Caco-2 (cell line): Measurements from ENCODE around the gene MCAT. TPM values are rescaled to one million over a fixed set of nuclear protein-coding genes. Genes with fewer than 3 reads are reported as not detected.

Source experiments
- BruUV-seq: library from RNA; stranded (reverse); fragments of 400-500 nt; replicated peaks from 2 replicates; lab custom pipeline; 2021; lab: Mats Ljungman, UMichigan
- CTCF ChIA-PET: fragments of 300-600 bp; sonication (Branson Sonifier 250); formaldehyde crosslinking; loops from one replicate; lab custom pipeline; 2022; ENCODE audit warnings: antibody characterized with exemption; lab: Charles Lee
- POLR2A ChIA-PET: fragments of 300-600 bp; sonication (Branson Sonifier 250); formaldehyde crosslinking; loops from one replicate; lab custom pipeline; 2022; ENCODE audit warnings: antibody characterized with exemption; lab: Charles Lee
- DNase-seq, 2 experiments: peaks; one replicate each; pipeline versions ENCODE4 v3.0.0 to v3.0.0-alpha.2; 2020 to 2022
- H3K27me3 ChIP-seq: replicated peaks from 2 replicates; pipeline ENCODE4 v1.6.0; 2011; ENCODE audit warnings: low read length; ENCODE audit not compliant: control insufficient read depth, insufficient read depth
- H3K36me3 ChIP-seq: 2 replicates; pipeline ENCODE4 v1.5.1; 2011; ENCODE audit warnings: low read length; ENCODE audit not compliant: control insufficient read depth, insufficient read depth
- H3K4me1 ChIP-seq: fragments of 250-450 bp; sonication (Bioruptor Pico); 2 replicates; pipeline ENCODE4 v1.5.1; 2020; ENCODE audit warnings: mild to moderate bottlenecking
- H3K4me3 ChIP-seq: 2 replicates; pipeline ENCODE4 v1.5.1; 2011; ENCODE audit warnings: low read depth, mild to moderate bottlenecking, control low read depth, low read length
- H3K9me3 ChIP-seq: fragments of 250-450 bp; sonication (Bioruptor Pico); 2 replicates; pipeline ENCODE4 v1.5.1; 2020; ENCODE audit warnings: mild to moderate bottlenecking, moderate library complexity
- H3K27ac Mint-ChIP-seq: one replicate; pipeline ENCODE4 v1.8.0; 2022; ENCODE audit warnings: mixed read lengths; ENCODE audit not compliant: unreplicated experiment
- H3K27me3 Mint-ChIP-seq: one replicate; pipeline ENCODE4 v1.8.0; 2022; ENCODE audit warnings: mixed read lengths; ENCODE audit not compliant: insufficient read depth, unreplicated experiment
- H3K36me3 Mint-ChIP-seq: one replicate; pipeline ENCODE4 v1.8.0; 2022; ENCODE audit warnings: mild to moderate bottlenecking, mixed read lengths; ENCODE audit not compliant: insufficient read depth, unreplicated experiment
- H3K4me1 Mint-ChIP-seq: one replicate; pipeline ENCODE4 v1.8.0; 2022; ENCODE audit warnings: low read depth, mixed read lengths; ENCODE audit not compliant: unreplicated experiment
- H3K4me3 Mint-ChIP-seq: one replicate; pipeline ENCODE4 v1.8.0; 2022; ENCODE audit warnings: mild to moderate bottlenecking, moderate library complexity, mixed read lengths; ENCODE audit not compliant: unreplicated experiment
- H3K9me3 Mint-ChIP-seq: one replicate; pipeline ENCODE4 v1.8.0; 2022; ENCODE audit warnings: mixed read lengths; ENCODE audit not compliant: unreplicated experiment
- intact Hi-C: fragments of 100-400 bp; cut with micrococcal nuclease; formaldehyde crosslinking; loops from one replicate; pipeline ENCODE4 v1.10.0; 2022; ENCODE audit not compliant: unreplicated experiment
- total RNA-seq: library from RNA; stranded (reverse); gene quantifications from 2 replicates; pipeline ENCODE4 v1.2.3, GENCODE V29; 2022
- TF ChIP-seq, protein P1 (sequence below), 2 experiments: fragments of 200-600 bp in 1 of 2; IDR thresholded peaks; 1 replicate in 1 of 2; 2 replicates in 1 of 2; pipeline versions ENCODE4 v1.5.1 to v1.8.0; 2011 to 2022; ENCODE audit warnings: antibody characterized with exemption in 1 of 2, control low read depth in 1 of 2, inconsistent platforms in 1 of 2, low read depth in 1 of 2, low read length in 1 of 2, mild to moderate bottlenecking in 1 of 2, moderate library complexity in 1 of 2; ENCODE audit not compliant: insufficient read depth in 1 of 2, severe bottlenecking in 1 of 2, unreplicated experiment in 1 of 2

The MCAT gene
- total RNA-seq, 1 experiment from 2014 or later, result 23.5 TPM

DNA sequence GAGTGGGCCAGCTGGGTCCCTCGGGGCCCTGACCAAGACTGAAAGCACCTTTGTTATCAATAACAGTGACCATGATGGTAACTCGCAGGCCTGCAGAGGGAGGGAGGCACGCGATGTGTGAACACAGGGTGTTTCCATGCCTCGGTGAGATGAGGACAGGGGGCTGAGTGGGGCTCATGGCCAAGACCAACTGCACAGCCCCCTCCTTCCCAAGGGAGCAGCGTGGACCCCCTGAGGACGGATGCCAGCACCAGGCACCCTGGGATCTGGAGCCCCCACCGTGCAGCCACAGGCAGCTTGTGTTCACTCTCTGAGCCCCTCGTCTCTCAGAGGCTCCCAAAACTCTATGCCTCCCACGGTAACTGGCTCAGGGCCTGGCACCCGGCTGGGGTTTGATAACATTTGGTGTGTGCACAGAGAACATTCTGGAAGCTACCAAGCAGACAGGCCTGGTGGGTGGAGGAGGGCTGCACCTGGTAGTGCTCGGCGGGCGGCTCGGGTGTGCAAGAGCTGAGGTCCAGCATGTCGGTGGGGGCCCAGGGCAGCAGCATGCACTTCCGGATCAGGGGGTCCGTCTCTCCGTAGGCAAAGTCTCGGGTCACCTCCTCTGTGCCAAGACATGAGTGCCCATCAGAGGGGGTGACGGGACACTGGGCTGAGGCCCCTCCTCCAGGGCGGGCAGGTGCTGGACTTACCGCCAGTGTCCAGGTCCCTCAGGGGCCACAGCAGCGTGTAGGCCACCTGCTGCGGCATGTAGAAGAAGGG, 36.1 kb upstream of the MCAT start:
- peaks cover 4% of the 10 kb centered on the region for H3K4me1 Mint-ChIP-seq
- DNase-seq, result no peak
- intact Hi-C loops, result no loop called here
- H3K4me3 ChIP-seq, result no peak overlapping the region
- no peaks in the 10 kb centered on the region for H3K27me3 ChIP-seq
- no TSS peak for BruUV-seq
- POLR2A ChIA-PET, result no interaction called here
- TF ChIP-seq, protein P1, sequence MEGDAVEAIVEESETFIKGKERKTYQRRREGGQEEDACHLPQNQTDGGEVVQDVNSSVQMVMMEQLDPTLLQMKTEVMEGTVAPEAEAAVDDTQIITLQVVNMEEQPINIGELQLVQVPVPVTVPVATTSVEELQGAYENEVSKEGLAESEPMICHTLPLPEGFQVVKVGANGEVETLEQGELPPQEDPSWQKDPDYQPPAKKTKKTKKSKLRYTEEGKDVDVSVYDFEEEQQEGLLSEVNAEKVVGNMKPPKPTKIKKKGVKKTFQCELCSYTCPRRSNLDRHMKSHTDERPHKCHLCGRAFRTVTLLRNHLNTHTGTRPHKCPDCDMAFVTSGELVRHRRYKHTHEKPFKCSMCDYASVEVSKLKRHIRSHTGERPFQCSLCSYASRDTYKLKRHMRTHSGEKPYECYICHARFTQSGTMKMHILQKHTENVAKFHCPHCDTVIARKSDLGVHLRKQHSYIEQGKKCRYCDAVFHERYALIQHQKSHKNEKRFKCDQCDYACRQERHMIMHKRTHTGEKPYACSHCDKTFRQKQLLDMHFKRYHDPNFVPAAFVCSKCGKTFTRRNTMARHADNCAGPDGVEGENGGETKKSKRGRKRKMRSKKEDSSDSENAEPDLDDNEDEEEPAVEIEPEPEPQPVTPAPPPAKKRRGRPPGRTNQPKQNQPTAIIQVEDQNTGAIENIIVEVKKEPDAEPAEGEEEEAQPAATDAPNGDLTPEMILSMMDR (IDR thresholded peaks at IDR 0.05; ENCODE audit: insufficient read depth in 1 of 2, low read depth in 1 of 2, low read length in 1 of 2, severe bottlenecking in 1 of 2, unreplicated experiment in 1 of 2), result no peak
- H3K9me3 ChIP-seq, result no peaks in the 10 kb centered on the region
- CTCF ChIA-PET, result no interaction called here
- peaks cover under 1% of the 10 kb centered on the region; the same call in 1 of the 2 replicates for H3K4me1 ChIP-seq
- no peak overlapping the region for H3K27ac Mint-ChIP-seq
- H3K36me3 Mint-ChIP-seq, result peaks cover 39% of the 10 kb centered on the region
- no peaks in the 10 kb centered on the region for H3K9me3 Mint-ChIP-seq
- no peak overlapping the region for H3K4me3 Mint-ChIP-seq
- H3K27me3 Mint-ChIP-seq, result no peaks in the 10 kb centered on the region
- peaks cover 7% of the 10 kb centered on the region for H3K36me3 ChIP-seq

DNA sequence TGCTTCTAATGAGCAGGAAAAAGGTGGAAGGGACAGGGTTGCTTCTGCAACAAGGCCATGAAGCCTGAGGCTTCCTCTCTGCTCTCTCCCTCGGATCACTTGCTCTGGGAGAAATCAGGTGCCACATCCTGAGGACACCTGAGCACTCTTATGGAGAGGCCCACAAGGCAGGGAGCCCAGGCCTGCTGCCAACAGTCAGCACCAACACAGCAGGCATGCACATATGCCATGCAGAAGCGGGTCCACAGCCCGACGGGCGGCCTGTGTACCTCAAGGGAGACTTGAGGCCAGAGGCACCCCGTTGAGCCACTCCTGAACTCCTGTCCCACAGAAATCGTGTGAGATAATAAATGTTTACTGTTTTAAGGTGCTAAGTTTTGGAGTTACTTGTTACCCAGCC, 34.3 kb upstream of the MCAT start:
- Histone ChIP-seq H3K27me3 (no peaks in the 10 kb centered on the region), H3K4me1 (no peaks in the 10 kb centered on the region), H3K9me3 (no peaks in the 10 kb centered on the region), H3K36me3 (peaks cover 6% of the 10 kb centered on the region), H3K4me3 (no peak overlapping the region)
- intact Hi-C loops, result no loop called here
- ChIA-PET POLR2A (no interaction called here), CTCF (no interaction called here)
- Mint-ChIP-seq H3K36me3 (peaks cover 47% of the 10 kb centered on the region), H3K27ac (no peak overlapping the region), H3K27me3 (no peaks in the 10 kb centered on the region), H3K4me1 (no peaks in the 10 kb centered on the region), H3K4me3 (no peak overlapping the region), H3K9me3 (no peaks in the 10 kb centered on the region)
- DNase-seq, result no peak
- TSS peak; percentile 13 for BruUV-seq
- TF ChIP-seq, protein P1 (IDR thresholded peaks at IDR 0.05; ENCODE audit: insufficient read depth in 1 of 2, low read depth in 1 of 2, low read length in 1 of 2, severe bottlenecking in 1 of 2, unreplicated experiment in 1 of 2), result no peak

DNA sequence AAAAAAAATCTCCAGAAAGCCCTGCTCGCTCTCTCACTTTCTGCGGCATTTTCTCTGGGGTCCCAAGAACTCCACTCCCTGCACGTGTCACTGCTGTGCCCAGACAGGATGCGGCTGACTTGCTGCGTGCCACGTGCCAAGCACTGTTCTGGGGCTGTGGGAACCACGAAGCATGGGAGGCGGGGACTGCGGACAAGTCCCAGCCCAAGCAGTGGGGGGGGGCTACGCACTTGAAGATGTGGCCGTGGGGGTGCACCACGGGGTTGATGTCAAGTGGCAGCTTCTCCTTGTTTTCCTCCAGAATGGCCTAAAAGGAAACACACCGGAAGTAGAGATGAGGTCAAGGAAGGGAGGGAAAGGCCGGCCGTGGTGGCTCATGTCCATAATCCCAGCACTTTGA, 32.9 kb upstream of the MCAT start:
- H3K27me3 ChIP-seq, result no peaks in the 10 kb centered on the region
- no peak overlapping the region for H3K4me3 ChIP-seq
- no peak overlapping the region for H3K4me3 Mint-ChIP-seq
- H3K4me1 Mint-ChIP-seq, result no peaks in the 10 kb centered on the region
- POLR2A ChIA-PET, result no interaction called here
- TF ChIP-seq, protein P1 (IDR thresholded peaks at IDR 0.05; ENCODE audit: insufficient read depth in 1 of 2, low read depth in 1 of 2, low read length in 1 of 2, severe bottlenecking in 1 of 2, unreplicated experiment in 1 of 2), result no peak
- BruUV-seq, result no TSS peak
- no peaks in the 10 kb centered on the region for H3K9me3 ChIP-seq
- no peaks in the 10 kb centered on the region for H3K9me3 Mint-ChIP-seq
- intact Hi-C loops, result no loop called here
- DNase-seq, result no peak
- CTCF ChIA-PET, result no interaction called here
- peaks cover 8% of the 10 kb centered on the region for H3K36me3 ChIP-seq
- H3K27ac Mint-ChIP-seq, result no peak overlapping the region
- H3K36me3 Mint-ChIP-seq, result peaks cover 45% of the 10 kb centered on the region
- no peaks in the 10 kb centered on the region for H3K27me3 Mint-ChIP-seq
- H3K4me1 ChIP-seq, result no peaks in the 10 kb centered on the region
